ENCODE data around the gene HMCN1.

The HMCN1 gene

GRCh38 chr1:185804608-185805007 lies 70.4 kb downstream of the HMCN1 start:
- DNase-seq (ENCODE audit: low spot score) = no peak

- DNase-seq (ENCODE audit: low spot score) = no peak
Measured at GRCh38 chr1:185807275-185807674, 73.1 kb downstream of the HMCN1 start.

- no peak for DNase-seq (ENCODE audit: low spot score)
Measured at GRCh38 chr1:185808631-185809030, 74.4 kb downstream of the HMCN1 start.

GRCh38 chr1:185811073-185811709 lies 77.0 kb downstream of the HMCN1 start:
- no peak for DNase-seq (ENCODE audit: low spot score)

GRCh38 chr1:185812934-185813333 lies 78.7 kb downstream of the HMCN1 start:
- no peak for DNase-seq (ENCODE audit: low spot score)

- DNase-seq (ENCODE audit: low spot score) = no peak
Measured at GRCh38 chr1:185813401-185813979, 79.3 kb downstream of the HMCN1 start.

- DNase-seq (ENCODE audit: low spot score) = no peak
Measured at GRCh38 chr1:185816460-185816859, 82.3 kb downstream of the HMCN1 start.

- DNase-seq (ENCODE audit: low spot score) = no peak
Measured at GRCh38 chr1:185819798-185820197, 85.6 kb downstream of the HMCN1 start.

- DNase-seq (ENCODE audit: low spot score) = no peak
Measured at GRCh38 chr1:185821612-185822385, 87.6 kb downstream of the HMCN1 start.

GRCh38 chr1:185823467-185823866 lies 89.3 kb downstream of the HMCN1 start:
- DNase-seq (ENCODE audit: low spot score) = no peak

GRCh38 chr1:185824106-185824505 lies 89.9 kb downstream of the HMCN1 start:
- DNase-seq (ENCODE audit: low spot score) = no peak

GRCh38 chr1:185825556-185825955 lies 91.4 kb downstream of the HMCN1 start:
- no peak for DNase-seq (ENCODE audit: low spot score)

GRCh38 chr1:185834371-185834905 lies 100.2 kb downstream of the HMCN1 start:
- DNase-seq (ENCODE audit: low spot score) = no peak

GRCh38 chr1:185835191-185835590 lies 101.0 kb downstream of the HMCN1 start:
- DNase-seq (ENCODE audit: low spot score) = no peak

GRCh38 chr1:185837711-185838110 lies 103.5 kb downstream of the HMCN1 start:
- DNase-seq (ENCODE audit: low spot score) = no peak

GRCh38 chr1:185838111-185838510 lies 103.9 kb downstream of the HMCN1 start:
- no peak for DNase-seq (ENCODE audit: low spot score)

GRCh38 chr1:185840880-185841279 lies 106.7 kb downstream of the HMCN1 start:
- DNase-seq (ENCODE audit: low spot score) = no peak

- no peak for DNase-seq (ENCODE audit: low spot score)
Measured at GRCh38 chr1:185843297-185843869, 109.2 kb downstream of the HMCN1 start.

- no peak for DNase-seq (ENCODE audit: low spot score)
Measured at GRCh38 chr1:185843986-185844385, 109.8 kb downstream of the HMCN1 start.

- DNase-seq (ENCODE audit: low spot score) = no peak
Measured at GRCh38 chr1:185846672-185847444, 112.7 kb downstream of the HMCN1 start.

- DNase-seq (ENCODE audit: low spot score) = no peak
Measured at GRCh38 chr1:185849014-185849413, 114.8 kb downstream of the HMCN1 start.

- no peak for DNase-seq (ENCODE audit: low spot score)
Measured at GRCh38 chr1:185850366-185850765, 116.2 kb downstream of the HMCN1 start.

Measured in germinal center (tissue), 1 donor.